Vagina (tissue), 2 donors: ENCODE measurements around the gene INS.

Source experiments
- CTCF ChIP-seq, 3 experiments: fragments of 450-650 bp in 2 of 3; fragments of 200-600 bp in 1 of 3; sonication (generic) in 1 of 3; IDR thresholded peaks; one replicate each; pipeline ENCODE4 v1.5.1; 2017 to 2019; ENCODE audit warnings: antibody characterized with exemption in 3 of 3, mild to moderate bottlenecking in 2 of 3, moderate library complexity in 2 of 3
- POLR2A ChIP-seq, 2 donors: fragments of 450-650 bp; IDR thresholded peaks; one replicate each; pipeline ENCODE4 v1.6.1; 2017; ENCODE audit warnings: antibody characterized with exemption in 2 of 2, mild to moderate bottlenecking in 2 of 2, moderate library complexity in 2 of 2
- POLR2AphosphoS5 ChIP-seq, 2 donors: sonication (generic); formaldehyde crosslinking; IDR thresholded peaks; one replicate each; pipeline ENCODE4 v1.9.0; 2017; ENCODE audit warnings: antibody characterized with exemption in 2 of 2, mild to moderate bottlenecking in 2 of 2, low read depth in 1 of 2; ENCODE audit not compliant: insufficient read depth in 1 of 2

GRCh38 chr11:2123628-2123960 lies 37.4 kb downstream of the INS start:
- TF ChIP-seq POLR2A (IDR thresholded peaks at IDR 0.05) (no peak), CTCF (IDR thresholded peaks at IDR 0.05) (no peak), POLR2AphosphoS5 (IDR thresholded peaks at IDR 0.05; ENCODE audit: insufficient read depth in 1 of 2, low read depth in 1 of 2) (no peak)
